Liver (tissue), 2 donors: ENCODE data around the gene TMEM178A.

Experiments used
- REST ChIP-seq: IDR thresholded peaks from 2 replicates; pipeline ENCODE4 v1.6.1; 2016; ENCODE audit warnings: antibody characterized with exemption, mild to moderate bottlenecking
- TF ChIP-seq, protein P1 (sequence below): fragments of 150-350 bp; IDR thresholded peaks from 2 replicates; pipeline ENCODE4 v1.5.1; 2017; ENCODE audit warnings: improper control_type of control experiment, low read depth, low read length; ENCODE audit not compliant: missing input control
- donor health status: healthy.

DNA sequence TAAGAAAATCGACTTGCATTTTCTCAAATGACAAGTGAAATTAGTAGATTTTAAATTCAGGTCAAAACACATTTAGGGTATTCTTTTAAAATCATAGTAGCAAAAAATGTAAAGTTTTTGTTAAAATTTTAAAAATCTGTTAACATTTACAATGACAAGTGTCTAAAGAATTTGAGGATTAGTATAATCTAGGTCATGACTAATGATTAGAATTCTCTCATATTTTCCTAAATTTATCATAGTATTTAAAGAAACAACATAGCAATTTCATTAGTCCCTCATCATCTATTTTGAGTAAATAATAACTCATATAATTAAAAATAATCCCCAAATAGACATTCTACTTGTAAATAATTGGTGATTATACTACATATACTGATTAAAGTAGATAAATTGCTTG lies 89.7 kb downstream of the TMEM178A start:
- no peak for TF ChIP-seq REST
- TF ChIP-seq, protein P1, sequence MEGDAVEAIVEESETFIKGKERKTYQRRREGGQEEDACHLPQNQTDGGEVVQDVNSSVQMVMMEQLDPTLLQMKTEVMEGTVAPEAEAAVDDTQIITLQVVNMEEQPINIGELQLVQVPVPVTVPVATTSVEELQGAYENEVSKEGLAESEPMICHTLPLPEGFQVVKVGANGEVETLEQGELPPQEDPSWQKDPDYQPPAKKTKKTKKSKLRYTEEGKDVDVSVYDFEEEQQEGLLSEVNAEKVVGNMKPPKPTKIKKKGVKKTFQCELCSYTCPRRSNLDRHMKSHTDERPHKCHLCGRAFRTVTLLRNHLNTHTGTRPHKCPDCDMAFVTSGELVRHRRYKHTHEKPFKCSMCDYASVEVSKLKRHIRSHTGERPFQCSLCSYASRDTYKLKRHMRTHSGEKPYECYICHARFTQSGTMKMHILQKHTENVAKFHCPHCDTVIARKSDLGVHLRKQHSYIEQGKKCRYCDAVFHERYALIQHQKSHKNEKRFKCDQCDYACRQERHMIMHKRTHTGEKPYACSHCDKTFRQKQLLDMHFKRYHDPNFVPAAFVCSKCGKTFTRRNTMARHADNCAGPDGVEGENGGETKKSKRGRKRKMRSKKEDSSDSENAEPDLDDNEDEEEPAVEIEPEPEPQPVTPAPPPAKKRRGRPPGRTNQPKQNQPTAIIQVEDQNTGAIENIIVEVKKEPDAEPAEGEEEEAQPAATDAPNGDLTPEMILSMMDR, result no peak
